GM20431 (cell line): Measurements from ENCODE around the gene CAPN5.
"Not testable (repeated sequence)": the region's sequence is repeated elsewhere in the genome, so short reads cannot be mapped to it uniquely, and the experiment has no call there.

Experiments
- in situ Hi-C: fragments of 300-500 bp; cut with MseI, MboI; formaldehyde crosslinking; loops from one replicate; pipeline ENCODE4 v1.15.0; 2020; ENCODE audit warnings: low sequenced_read_pairs; ENCODE audit not compliant: unreplicated experiment

Gene CAPN5

DNA sequence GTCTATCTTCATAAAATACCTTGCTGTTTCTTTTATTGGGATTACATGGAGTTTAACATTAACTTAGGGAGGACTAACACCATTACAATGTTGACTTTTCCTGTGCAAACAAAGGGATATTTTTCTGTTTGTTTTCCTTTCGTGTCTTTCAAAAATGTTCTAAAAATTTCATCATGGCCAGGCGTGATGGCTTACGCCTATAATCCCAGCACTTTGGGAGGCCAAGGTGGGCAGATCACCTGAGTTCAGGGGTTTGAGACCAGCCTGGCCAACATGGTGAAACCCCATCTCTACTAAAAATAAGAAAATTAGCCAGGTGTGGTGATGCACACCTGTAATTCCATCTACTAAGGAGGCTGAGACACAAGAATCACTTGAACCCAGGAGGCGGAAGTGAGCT lies 5.5 kb upstream of the CAPN5 start:
- in situ Hi-C loops, result not testable (repeated sequence)

DNA sequence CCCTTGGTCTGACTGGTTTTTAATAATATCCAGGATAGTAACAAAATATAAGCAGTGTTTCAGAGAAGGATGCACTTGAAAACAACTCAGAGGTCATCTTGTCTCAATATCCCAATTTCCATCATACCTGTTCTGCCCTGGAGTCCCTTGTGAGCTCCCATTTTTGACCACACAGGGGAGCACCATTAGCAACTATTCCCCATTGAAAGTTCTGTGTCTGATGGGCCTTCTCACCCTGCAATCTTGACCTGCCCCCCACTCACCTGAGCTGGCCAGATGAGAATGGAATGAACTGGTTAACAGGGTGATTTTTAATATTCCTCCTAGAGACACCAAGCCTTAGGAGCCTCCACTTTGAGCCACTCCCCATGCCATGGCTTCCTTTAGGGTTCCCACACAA lies 3.8 kb upstream of the CAPN5 start:
- in situ Hi-C loops, result no loop called here

DNA sequence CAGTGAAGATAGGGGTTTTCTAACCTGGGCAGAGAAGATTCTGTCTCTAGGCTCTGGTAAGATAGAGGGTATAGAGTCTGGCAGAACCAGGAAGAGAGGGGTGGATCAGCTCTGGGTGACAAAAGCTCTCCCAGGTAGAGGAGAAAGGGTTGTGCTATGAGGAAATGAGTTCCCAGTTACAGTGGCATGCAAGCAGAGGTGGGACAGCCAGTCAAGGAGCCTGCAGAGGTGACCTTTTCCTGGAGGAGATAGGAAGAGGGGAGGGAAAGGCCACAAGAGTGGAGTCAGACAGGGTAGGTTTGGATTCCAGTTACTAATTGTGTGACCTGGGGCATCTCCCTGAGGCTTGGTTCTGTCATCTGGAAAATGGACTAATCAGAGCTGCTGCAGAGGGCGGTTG lies 3.4 kb upstream of the CAPN5 start:
- in situ Hi-C loops, result no loop called here

DNA sequence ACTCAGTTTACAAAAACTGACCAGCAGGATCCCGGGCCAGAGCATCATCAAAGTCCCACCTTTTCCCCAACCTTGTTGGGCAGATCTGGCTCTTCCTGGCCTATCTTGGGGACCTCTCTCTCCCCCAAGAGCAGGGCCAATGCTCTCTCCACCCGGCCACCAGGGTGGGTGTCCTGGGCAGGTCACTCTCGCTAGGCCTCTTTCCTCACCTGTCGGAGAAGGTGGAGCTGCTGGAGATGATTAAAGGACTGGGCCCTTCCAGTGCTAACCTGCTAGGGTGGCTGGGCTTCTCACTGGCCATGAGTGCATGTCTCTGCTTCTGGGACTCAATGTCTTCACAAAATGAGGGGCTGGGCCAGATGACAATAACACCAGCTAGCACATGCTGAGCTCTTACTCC lies 2.9 kb upstream of the CAPN5 start:
- in situ Hi-C loops, result no loop called here

DNA sequence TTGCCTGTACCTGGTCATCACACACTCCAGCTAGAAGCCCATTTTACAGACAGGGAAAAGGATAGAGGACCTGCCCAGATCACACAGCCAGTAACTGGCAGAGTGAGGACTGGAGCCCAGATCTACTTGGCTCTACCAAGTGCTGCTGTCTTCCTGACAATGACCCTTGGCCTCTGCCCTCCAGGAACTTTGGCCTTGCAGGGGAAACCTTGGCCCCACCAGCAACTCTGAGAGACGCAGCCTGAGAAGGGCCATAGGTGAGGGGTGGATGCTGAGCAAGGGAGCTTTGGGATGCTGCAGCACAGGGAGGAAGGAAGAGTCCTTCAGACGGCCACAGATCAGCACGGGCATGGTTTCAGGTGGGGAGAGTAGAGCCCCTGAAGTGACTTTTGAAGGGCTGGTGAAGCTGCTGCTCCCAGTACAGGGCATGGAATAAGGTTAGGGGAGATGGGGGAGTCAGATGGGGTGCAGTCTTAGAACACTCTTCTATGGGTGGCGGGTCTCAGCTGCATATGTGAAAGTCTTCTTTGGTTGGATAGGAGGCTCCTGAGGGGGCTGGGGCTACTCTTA lies 2.0 kb upstream of the CAPN5 start:
- in situ Hi-C loops, result no loop called here

DNA sequence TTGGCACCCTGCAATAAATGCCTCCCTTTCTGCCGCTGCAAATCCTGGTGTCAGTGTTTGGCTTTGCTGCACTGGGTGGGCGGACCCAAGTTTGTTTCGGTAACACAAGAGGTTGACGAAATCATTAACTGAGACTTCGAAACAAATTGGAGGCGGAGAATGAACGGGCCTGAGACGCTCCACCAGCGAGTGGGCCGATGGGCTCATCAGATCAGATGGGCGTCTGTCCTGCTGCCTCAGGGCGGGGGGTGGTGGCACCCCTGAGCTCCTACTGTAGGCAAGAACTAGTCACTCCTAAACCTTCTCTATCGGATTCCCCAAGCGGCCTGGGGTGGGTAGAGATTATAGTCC lies 918 bp upstream of the CAPN5 start:
- in situ Hi-C loops, result no loop called here

DNA sequence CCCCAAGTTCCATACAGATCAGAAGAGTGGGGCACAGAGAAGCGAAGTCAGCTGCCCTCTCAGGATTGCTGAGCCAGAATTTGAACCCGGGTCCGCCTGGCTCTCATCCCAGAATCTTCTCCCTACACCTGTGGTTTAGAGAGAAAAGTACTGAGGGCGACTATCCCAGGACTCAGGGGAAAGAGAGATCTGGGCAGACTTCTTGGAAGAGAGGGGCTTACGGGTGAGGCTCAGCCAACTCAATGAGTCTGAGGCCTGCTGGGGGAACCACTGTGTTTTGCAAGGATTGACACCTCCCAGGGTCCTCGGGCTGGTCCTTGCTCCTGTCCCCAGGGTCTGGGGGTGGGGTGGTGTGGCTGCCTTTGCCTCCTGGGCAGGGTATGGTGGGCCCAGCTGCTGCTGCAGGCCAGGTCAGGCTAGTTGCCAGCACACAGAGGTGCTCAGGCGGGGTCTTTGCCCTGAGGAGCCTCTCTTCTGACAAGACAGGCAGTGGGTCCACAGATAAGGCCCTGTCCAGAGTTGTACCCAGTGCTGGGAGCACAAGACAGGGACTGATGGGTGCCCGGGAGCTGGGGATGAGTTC lies 1.2 kb downstream of the CAPN5 start:
- in situ Hi-C loops, result no loop called here

DNA sequence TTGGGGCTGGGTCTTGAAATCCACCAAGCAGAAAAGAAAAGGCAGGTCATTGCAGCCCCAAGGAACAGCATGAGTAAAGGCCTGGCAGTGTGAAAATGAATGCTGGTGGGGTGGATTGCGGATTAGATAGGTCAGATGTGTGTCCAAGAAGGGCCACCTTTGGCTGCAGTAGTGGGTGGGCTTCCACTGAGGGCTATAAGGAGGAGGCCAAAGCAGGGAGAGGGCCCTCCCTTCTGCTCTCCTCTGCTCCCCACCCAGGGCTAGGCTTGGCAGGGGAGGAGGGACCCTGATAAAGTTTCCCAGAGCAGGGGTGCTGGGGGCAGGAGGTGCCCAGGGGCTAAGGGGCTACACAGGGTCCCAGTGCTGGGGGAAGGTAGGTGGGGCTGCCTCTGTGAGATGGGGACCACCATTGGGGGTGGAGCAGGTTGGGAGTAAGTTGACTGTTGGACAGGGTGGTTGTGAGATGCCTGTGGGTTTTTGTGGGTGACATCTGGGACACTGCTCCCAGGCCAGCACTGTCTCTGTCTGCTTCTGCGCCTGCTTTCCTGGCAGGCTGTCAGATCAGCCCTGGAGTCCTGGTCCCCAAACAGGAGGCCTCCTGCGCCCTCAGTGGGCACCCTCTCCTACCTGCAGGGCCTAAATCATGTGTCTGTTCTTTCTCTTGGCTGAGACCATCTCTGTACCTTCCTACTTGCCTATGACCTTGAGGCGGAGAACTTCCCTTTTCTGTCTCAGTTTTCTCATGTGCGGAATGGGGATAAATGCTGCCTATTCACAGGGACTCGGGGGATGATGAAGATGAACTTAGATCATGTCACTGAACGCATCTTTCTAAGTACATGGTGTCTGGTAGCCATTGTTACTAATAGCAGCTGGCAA lies 1.9 kb downstream of the CAPN5 start:
- in situ Hi-C loops, result no loop called here

DNA sequence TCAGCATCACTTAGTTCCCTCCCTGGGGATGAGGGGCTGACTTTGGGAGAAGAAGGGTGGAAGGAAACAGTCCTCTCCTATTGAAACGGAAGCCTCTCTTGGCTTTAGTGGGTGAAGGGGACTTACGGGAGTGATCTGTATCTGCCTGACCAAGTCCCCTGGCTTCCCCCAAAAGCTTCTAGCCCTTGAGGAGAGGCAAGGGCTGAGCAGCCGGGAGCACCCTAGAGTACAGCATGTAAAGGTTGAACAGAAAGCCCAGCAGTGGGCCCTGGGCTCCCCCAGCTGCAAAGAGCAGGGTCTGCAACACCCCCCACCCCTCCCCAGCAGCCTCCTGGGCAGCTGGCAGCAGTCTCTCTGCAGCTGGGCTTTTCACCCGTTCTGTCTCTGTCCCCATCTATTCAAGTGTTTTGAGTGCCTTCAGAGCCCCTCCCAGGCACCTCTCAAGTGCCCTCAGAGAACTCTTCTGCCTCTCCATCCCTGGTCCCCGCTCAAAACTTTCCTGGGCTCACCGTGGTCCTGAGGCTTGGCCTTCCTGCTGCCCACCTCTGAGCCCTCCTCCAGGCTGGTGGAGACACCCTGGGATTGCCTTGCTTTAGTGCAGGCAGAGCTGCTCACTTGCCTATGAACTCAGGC lies 2.7 kb downstream of the CAPN5 start:
- in situ Hi-C loops, result no loop called here

DNA sequence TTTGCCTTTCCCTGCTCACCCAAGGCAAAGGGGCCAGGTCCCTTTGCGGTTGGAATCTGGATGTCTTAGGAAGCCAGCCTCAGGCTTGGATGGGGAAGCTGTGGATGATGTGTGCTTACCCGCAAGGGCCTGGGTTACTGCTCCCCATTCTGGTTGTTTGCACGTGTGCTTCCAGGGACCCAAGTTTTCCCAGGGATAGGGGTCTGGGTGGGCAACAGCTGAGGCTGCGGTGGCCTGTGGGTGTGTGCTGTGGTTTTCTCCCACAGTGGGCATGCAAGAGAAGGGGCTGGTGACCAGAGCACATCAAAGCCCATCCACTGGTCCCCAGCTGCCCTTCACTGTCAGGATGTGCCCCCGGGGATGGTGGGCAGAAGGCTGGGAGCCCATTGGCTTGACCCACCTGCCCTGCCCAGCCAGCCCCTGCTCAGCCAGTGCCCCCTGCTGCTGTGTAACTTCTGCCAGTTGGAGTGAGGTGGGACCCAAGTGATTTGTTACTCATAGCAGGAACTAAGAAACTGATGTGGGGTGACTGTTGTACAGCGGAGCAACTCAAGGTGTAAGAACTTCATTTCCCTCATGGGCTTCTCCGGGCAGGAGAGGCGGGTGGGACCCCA lies 3.3 kb downstream of the CAPN5 start:
- in situ Hi-C loops, result no loop called here

DNA sequence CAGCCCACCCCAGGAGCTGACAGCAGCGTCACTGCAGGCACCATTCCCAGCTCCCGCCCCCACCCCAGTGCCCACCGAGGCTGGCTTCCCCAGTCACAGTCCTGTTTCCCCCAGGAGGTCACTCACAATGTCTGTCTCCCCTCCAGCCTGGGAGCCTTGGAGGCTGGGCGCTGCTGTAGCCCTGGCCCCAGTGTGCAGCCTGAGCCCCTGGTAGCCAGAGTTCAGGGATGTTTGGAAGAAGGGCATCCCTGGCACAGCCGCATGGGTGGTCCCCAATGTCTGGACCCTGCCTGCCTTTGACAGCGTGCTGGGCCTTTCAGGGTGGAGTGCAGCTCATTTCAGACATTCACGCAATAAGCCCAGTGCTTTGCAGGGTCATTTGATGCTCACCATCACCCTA lies 4.3 kb downstream of the CAPN5 start:
- in situ Hi-C loops, result no loop called here

DNA sequence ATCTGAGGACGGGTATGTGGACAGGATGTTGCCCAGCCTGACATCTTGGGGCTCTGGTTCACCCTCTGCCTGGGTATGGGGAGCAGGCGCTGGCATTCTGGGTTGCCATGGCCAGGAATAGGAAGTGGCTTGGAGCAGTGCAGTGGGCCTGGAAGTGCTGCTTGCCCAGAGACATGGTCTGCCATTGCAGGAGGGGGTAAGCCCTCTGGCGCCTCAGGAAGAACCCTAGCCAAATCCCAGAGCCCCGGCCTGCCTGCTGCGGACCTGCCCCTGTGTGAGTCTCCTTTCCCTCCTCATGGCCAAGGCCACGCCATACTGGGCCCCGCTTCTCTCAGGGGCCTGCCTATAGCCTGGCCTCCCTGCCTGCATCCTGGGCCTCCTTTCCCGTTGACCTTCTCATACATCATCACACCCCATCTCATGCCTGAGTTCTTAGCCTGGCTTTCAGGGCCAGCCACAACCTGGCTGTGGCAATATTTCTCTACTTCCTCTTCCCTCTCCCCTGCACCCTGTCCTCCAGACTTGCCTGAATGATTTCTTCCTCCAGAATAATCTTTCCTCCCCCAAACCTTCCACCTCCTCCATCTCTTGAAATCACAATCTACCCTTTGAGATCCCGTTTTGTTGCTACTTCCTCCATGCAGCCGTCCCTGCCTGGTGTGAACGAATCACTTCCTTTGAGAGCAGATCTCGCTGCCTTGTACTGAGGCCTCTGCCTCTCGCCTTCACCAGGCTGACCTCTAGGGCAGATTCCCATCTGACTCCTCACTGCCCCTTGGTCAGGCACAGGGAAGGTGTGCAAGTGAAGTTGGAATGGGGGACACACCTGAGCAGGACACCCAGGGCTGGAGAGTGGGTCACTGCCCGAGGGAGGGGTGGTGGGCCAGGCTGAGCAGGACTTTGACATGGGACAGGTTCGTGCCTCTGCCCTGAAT lies 5.2 kb downstream of the CAPN5 start:
- in situ Hi-C loops, result no loop called here

DNA sequence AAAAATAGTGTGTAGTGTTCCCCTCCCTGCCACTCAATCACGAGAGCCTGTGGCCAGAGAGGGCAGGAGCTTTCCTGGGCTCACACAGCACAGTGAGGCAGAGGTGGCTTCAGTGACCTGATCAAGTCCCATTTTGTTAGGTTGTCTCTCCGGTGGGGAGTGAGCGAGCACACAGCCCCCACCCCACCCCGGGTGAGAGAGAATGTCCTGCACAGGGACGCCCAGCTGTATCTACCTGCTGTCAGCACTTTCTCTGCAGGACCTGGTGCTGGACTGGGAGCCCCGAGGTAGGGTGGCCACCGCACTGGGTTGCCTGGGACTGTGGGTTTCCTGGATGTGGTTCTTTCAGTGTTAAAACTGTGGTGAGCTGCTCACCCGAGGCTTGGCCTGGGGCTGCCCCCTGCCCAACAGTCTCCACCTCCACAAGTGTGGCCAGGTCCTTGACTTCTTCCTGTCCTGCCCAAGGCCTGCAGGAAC lies 6.1 kb downstream of the CAPN5 start:
- in situ Hi-C loops, result no loop called here

DNA sequence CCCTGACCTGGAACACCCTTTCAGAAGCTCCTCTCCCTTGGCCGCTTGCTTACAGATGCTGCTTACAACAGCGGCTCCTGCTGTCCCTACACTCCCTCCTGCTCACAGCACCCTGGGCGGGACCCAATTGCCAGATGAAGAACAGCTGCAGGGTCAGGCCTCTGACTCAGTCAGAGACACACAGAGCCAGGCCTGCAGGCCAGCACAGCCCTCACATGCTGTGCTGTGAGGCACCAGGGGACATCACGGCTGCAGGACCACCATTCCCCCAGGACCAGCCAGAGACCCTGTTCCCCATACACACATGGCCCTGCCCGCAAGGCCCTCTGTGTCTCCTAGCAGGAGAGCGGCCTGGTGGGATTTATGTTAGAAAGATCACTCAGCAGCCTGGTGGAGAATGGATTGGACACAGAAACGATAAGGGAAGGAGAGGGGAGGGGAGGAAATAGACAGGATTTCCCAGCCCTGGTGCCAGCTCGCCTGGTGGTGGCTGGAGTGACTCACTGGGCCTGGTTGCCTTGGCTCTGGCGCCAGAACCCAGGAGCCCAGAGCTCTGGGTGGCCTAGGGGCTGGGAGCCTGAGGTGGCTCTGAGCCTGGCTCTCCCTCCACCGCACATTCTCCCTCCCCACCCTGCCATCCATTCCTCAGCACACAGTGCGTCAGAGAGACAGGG lies 6.7 kb downstream of the CAPN5 start:
- in situ Hi-C loops, result no loop called here

DNA sequence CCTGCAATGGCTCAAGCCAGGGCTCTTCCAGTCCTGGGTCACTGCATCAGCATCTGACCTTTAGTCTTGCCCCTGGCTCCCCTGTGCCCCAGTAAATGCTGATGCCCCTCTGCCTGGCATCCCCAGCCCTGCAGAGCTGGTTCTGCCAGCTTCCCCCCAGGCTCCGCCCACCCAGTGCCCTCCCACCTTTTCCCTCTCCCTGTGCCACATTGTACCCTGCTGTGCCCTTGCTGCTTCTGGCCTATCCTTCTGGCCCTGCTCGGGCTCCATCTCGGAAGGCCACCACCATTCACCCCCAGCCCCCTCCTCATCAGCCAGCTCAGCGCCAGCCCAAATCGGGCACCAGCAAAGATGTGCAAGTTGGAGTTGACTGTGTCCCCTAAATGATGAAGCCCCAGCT lies 7.4 kb downstream of the CAPN5 start:
- in situ Hi-C loops, result no loop called here

DNA sequence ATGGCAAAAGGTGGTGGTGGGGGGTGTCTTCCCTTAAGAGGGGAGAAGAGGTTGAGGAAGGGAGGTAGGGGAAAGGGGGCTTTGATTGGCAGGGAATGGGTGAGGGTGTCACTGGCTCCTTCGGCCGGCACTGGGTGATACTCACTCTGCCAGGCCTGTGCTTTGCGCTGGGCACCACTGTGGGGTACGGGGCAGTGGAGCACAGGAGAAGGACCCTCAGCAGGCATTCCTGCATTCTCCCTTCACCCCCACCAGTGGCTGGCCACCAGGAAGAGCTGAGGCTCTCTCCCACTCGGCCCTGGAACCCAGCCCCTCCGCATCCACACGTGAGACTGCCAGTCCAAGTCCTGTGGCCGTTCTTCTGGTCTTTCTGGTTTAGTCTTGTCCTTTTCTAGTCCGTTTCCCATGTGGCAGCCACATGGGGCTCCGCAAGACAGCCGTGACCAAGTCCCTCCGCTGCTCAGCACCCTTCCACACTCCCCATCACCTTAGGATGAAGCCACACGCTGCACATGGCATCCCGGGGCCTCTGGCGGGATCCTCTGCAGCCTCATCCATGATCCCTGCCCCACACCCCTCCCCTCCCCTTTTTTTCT lies 8.0 kb downstream of the CAPN5 start:
- in situ Hi-C loops, result no loop called here

DNA sequence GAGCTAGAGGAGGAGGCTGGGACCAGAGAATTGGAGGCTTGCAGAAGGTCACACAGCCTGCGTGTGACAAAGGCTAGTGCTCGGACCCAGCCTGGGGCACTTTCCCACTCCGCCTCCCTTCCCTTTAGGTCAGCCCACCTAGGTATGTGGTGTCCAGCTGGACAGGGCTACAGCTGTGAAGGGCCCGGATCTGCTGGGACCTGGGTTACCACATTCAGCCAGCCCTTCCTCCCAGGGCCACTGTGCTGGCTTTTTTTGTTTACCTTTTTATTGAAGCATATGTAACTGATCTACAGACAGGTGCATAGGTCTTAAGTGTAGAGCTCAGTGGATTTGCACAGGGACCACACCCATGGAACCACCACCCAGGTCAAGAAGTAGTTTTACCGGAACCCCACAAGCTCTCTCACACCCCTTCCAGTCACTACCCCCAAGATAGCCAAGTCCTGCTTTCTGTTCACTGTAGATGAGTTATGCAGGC lies 8.7 kb downstream of the CAPN5 start:
- in situ Hi-C loops, result no loop called here

DNA sequence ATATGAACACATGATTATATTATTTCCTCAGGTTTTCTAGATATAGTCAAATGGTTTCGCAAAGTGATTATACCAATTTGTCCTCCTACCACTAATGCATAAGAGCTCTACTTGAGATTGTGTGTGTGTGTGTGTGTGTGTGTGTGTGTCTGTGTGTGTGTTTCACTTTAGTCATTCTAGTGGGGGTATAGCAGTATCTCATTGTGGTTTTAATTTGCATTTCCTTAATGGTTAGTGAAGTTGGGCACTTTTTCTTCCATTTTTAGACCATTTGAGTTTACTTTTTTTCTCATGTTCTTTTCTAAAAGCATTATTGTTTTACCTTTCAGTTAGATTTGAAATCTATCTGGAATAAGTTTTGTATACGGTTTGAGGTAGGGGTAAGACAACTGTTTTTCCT lies 12.9 kb downstream of the CAPN5 start:
- in situ Hi-C loops, result no loop called here
